Spinal cord (tissue), 4 donors: Measurements from ENCODE around the gene DNLZ. TPM values are rescaled to one million over a fixed set of nuclear protein-coding genes. Genes with fewer than 3 reads are reported as not detected.

Experiments
- polyA plus RNA-seq, 2 donors: library from polyadenylated mRNA; unstranded; fragments of 120-200 nt; gene quantifications; one replicate each; pipeline ENCODE4 v1.2.1, GENCODE V29; 2013; ENCODE audit not compliant: insufficient read length in 2 of 2
- total RNA-seq, 2 donors: library from RNA; depleted of rRNA in 1 of 2; stranded (reverse); fragments of 120-200 nt in 1 of 2; fragments of >200 nt in 1 of 2; gene quantifications; one replicate each; pipeline versions ENCODE4 v1.2.3 to v1.2.4, GENCODE V29; 2013 to 2014

DNLZ gene
- total and polyA plus RNA-seq, 4 donors = 6.2 to 35.6 (median 29.3) TPM

Other genes starting within 250 kb of the DNLZ start
- gene TMEM250, start 244.9 kb downstream of the DNLZ start, total RNA-seq = 10 to 100 TPM; 14.1 to 25.2 TPM
- 10 to 100 TPM; 25.4 to 27.2 TPM for gene TMEM250, start 244.9 kb downstream of the DNLZ start, polyA plus RNA-seq
- under 1 TPM in 1 of 2 donors, not detected in 1; 0.50 TPM for gene LHX3, start 158.6 kb downstream of the DNLZ start, total RNA-seq
- gene LHX3, start 158.6 kb downstream of the DNLZ start, polyA plus RNA-seq = 1 to 10 TPM; 1.5 to 2.7 TPM
- gene QSOX2, start 117.9 kb downstream of the DNLZ start, total RNA-seq = 10 to 100 TPM in 1 of 2 donors, 1 to 10 TPM in 1; 7.2 to 10.5 TPM
- gene QSOX2, start 117.9 kb downstream of the DNLZ start, polyA plus RNA-seq = 10 to 100 TPM; 16.8 to 17.0 TPM
- under 1 TPM; 0.10 to 0.33 TPM for gene CCDC187, start 59.6 kb downstream of the DNLZ start, total RNA-seq
- gene CCDC187, start 59.6 kb downstream of the DNLZ start, polyA plus RNA-seq = under 1 TPM; 0.05 to 0.21 TPM
- gene GPSM1, start 36.2 kb downstream of the DNLZ start, total RNA-seq = 10 to 100 TPM; 29.2 to 71.5 TPM
- gene GPSM1, start 36.2 kb downstream of the DNLZ start, polyA plus RNA-seq = 100 to 1,000 TPM; 113 to 116 TPM
- gene CARD9, start 9.9 kb upstream of the DNLZ start, total RNA-seq = 1 to 10 TPM; 2.3 to 2.4 TPM
- gene CARD9, start 9.9 kb upstream of the DNLZ start, polyA plus RNA-seq = 1 to 10 TPM; 3.3 to 3.4 TPM
- 1 to 10 TPM; 5.7 to 6.7 TPM for gene SNAPC4, start 36.4 kb upstream of the DNLZ start, total RNA-seq
- gene SNAPC4, start 36.4 kb upstream of the DNLZ start, polyA plus RNA-seq = 10 to 100 TPM; 14.3 to 17.9 TPM
- gene ENTR1, start 46.9 kb upstream of the DNLZ start, total RNA-seq = 10 to 100 TPM; 22.9 to 33.7 TPM
- gene ENTR1, start 46.9 kb upstream of the DNLZ start, polyA plus RNA-seq = 10 to 100 TPM; 51.7 to 69.7 TPM
- gene PMPCA, start 46.9 kb upstream of the DNLZ start, total RNA-seq = 10 to 100 TPM; 22.8 to 35.0 TPM
- 10 to 100 TPM; 54.3 to 57.4 TPM for gene PMPCA, start 46.9 kb upstream of the DNLZ start, polyA plus RNA-seq
- gene INPP5E, start 76.1 kb upstream of the DNLZ start, total RNA-seq = 10 to 100 TPM in 1 of 2 donors, 1 to 10 TPM in 1; 7.7 to 13.3 TPM
- gene INPP5E, start 76.1 kb upstream of the DNLZ start, polyA plus RNA-seq = 10 to 100 TPM; 33.4 to 33.5 TPM
- gene SEC16A, start 119.3 kb upstream of the DNLZ start, total RNA-seq = 10 to 100 TPM; 25.1 to 29.9 TPM
- 10 to 100 TPM; 60.3 to 60.9 TPM for gene SEC16A, start 119.3 kb upstream of the DNLZ start, polyA plus RNA-seq
- 10 to 100 TPM; 28.2 to 37.8 TPM for gene NOTCH1, start 182.3 kb upstream of the DNLZ start, total RNA-seq
- 10 to 100 TPM; 62.2 to 75.9 TPM for gene NOTCH1, start 182.3 kb upstream of the DNLZ start, polyA plus RNA-seq